ENCODE results near the gene PUM1.

DNA sequence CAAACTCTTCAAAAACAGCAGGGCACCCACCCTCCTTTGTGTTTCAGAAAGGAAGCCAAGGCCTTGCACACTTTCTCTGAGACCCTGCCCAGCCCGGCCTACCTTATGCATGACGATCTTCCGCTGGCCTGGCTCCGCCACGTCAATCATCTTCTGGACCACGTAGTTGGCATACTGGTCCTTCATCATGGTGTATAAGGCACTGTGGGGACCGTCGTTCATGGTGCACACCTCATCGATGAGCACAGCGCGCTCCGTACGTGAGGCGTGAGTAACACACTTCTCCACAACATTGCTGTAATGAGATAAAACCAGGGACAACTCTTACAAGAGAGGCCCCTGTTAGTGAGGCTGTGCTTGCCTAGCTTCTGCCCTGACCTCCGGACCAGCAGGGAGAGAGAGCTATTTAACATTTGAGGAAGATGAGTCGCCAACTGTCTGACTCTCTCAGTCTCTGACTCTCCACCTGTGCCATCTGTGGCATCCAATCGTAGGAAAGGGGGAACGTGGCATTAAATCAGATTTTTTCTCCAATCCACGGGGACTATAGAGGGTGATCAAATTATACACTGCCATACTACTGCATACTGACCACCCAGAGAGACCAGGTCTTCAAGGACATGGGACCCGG lies 128.9 kb downstream of the PUM1 start:
- peak; percentile 59; the same call in 1 of the 2 replicates for TF ChIP-seq POLR2AphosphoS5 (IDR thresholded peaks at IDR 0.05; ENCODE audit: low read depth, low read length)
- TF ChIP-seq YY1 (IDR thresholded peaks at IDR 0.05; ENCODE audit: low read depth, low read length), result no peak
- TF ChIP-seq, protein P1, sequence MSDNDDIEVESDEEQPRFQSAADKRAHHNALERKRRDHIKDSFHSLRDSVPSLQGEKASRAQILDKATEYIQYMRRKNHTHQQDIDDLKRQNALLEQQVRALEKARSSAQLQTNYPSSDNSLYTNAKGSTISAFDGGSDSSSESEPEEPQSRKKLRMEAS (IDR thresholded peaks at IDR 0.05), result no peak
- TF ChIP-seq, protein P2, sequence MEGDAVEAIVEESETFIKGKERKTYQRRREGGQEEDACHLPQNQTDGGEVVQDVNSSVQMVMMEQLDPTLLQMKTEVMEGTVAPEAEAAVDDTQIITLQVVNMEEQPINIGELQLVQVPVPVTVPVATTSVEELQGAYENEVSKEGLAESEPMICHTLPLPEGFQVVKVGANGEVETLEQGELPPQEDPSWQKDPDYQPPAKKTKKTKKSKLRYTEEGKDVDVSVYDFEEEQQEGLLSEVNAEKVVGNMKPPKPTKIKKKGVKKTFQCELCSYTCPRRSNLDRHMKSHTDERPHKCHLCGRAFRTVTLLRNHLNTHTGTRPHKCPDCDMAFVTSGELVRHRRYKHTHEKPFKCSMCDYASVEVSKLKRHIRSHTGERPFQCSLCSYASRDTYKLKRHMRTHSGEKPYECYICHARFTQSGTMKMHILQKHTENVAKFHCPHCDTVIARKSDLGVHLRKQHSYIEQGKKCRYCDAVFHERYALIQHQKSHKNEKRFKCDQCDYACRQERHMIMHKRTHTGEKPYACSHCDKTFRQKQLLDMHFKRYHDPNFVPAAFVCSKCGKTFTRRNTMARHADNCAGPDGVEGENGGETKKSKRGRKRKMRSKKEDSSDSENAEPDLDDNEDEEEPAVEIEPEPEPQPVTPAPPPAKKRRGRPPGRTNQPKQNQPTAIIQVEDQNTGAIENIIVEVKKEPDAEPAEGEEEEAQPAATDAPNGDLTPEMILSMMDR (IDR thresholded peaks at IDR 0.05; ENCODE audit: control extremely low read depth in 1 of 3, insufficient read depth in 1 of 3, low read depth in 1 of 3, low read length in 3 of 3), result no peak
- no peak for TF ChIP-seq EP300 (IDR thresholded peaks at IDR 0.05; ENCODE audit: borderline replicate concordance in 1 of 2, low read depth in 2 of 2, low read length in 2 of 2)
- TF ChIP-seq SIN3A (conservative IDR thresholded peaks at IDR 0.05 in 1 of 2, IDR thresholded peaks at IDR 0.05 in 1 of 2; ENCODE audit: low read depth in 1 of 2, low read length in 2 of 2), result no peak
- peak in 1 of 2 experiments; percentile 58; a peak in 2 of 3 replicates for TF ChIP-seq POLR2A (IDR thresholded peaks at IDR 0.05; ENCODE audit: control extremely low read depth in 1 of 2, low read depth in 2 of 2, low read length in 2 of 2)
- TF ChIP-seq TCF12 (IDR thresholded peaks at IDR 0.05; ENCODE audit: low read depth, low read length), result no peak
- TF ChIP-seq, protein P3, sequence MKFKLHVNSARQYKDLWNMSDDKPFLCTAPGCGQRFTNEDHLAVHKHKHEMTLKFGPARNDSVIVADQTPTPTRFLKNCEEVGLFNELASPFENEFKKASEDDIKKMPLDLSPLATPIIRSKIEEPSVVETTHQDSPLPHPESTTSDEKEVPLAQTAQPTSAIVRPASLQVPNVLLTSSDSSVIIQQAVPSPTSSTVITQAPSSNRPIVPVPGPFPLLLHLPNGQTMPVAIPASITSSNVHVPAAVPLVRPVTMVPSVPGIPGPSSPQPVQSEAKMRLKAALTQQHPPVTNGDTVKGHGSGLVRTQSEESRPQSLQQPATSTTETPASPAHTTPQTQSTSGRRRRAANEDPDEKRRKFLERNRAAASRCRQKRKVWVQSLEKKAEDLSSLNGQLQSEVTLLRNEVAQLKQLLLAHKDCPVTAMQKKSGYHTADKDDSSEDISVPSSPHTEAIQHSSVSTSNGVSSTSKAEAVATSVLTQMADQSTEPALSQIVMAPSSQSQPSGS (IDR thresholded peaks at IDR 0.05; ENCODE audit: low read length), result no peak
- no peak for TF ChIP-seq BACH1 (IDR thresholded peaks at IDR 0.05; ENCODE audit: low read length)
- no peak for TF ChIP-seq NRF1 (IDR thresholded peaks at IDR 0.05; ENCODE audit: low read depth, low read length)

All from H1 (cell line).